ENCODE data around the gene TMEM8B. TPM values are rescaled to one million over a fixed set of nuclear protein-coding genes. Genes with fewer than 3 reads are reported as not detected.

The TMEM8B gene
- polyA plus RNA-seq, 4 donors, result 26.0 to 31.8 (median 30.0) TPM

Other genes with a start within 250 kb of the TMEM8B start
- 10 to 100 TPM; 34.4 to 44.0 (median 38.9) TPM for gene TESK1, start 224.0 kb upstream of the TMEM8B start, polyA plus RNA-seq (ENCODE audit: insufficient read length in 4 of 4)
- 1 to 10 TPM; 2.5 to 3.3 (median 2.7) TPM for gene CD72, start 210.8 kb upstream of the TMEM8B start, polyA plus RNA-seq (ENCODE audit: insufficient read length in 4 of 4)
- under 1 TPM; 0.28 to 0.43 (median 0.35) TPM for gene SIT1, start 178.3 kb upstream of the TMEM8B start, polyA plus RNA-seq (ENCODE audit: insufficient read length in 4 of 4)
- not detected for gene RMRP, start 171.2 kb upstream of the TMEM8B start, polyA plus RNA-seq (ENCODE audit: insufficient read length in 4 of 4)
- gene CCDC107, start 170.9 kb upstream of the TMEM8B start, polyA plus RNA-seq (ENCODE audit: insufficient read length in 4 of 4), result 10 to 100 TPM; 13.9 to 21.9 (median 17.4) TPM
- gene ARHGEF39, start 164.0 kb upstream of the TMEM8B start, polyA plus RNA-seq (ENCODE audit: insufficient read length in 4 of 4), result 1 to 10 TPM; 8.8 to 9.9 (median 9.2) TPM
- gene CA9, start 155.3 kb upstream of the TMEM8B start, polyA plus RNA-seq (ENCODE audit: insufficient read length in 4 of 4), result under 1 TPM in 3 of 4 donors, not detected in 1; 0.20 to 0.61 (median 0.60) TPM
- gene TPM2, start 139.3 kb upstream of the TMEM8B start, polyA plus RNA-seq (ENCODE audit: insufficient read length in 4 of 4), result 100 to 1,000 TPM; 128 to 170 (median 161) TPM
- gene TLN1, start 97.0 kb upstream of the TMEM8B start, polyA plus RNA-seq (ENCODE audit: insufficient read length in 4 of 4), result 100 to 1,000 TPM; 125 to 176 (median 153) TPM
- 10 to 100 TPM; 38.2 to 47.9 (median 40.8) TPM for gene CREB3, start 96.6 kb upstream of the TMEM8B start, polyA plus RNA-seq (ENCODE audit: insufficient read length in 4 of 4)
- gene GBA2, start 80.0 kb upstream of the TMEM8B start, polyA plus RNA-seq (ENCODE audit: insufficient read length in 4 of 4), result 100 to 1,000 TPM in 2 of 4 donors, 10 to 100 TPM in 2; 97.9 to 118 (median 103) TPM
- gene RGP1, start 79.9 kb upstream of the TMEM8B start, polyA plus RNA-seq (ENCODE audit: insufficient read length in 4 of 4), result 10 to 100 TPM; 28.2 to 30.4 (median 28.7) TPM
- gene MSMP, start 75.0 kb upstream of the TMEM8B start, polyA plus RNA-seq (ENCODE audit: insufficient read length in 4 of 4), result 1 to 10 TPM in 1 of 4 donors, not detected in 3; 2.2 TPM
- 10 to 100 TPM; 24.4 to 28.1 (median 26.0) TPM for gene NPR2, start 37.6 kb upstream of the TMEM8B start, polyA plus RNA-seq (ENCODE audit: insufficient read length in 4 of 4)
- 1 to 10 TPM; 4.7 to 6.7 (median 5.4) TPM for gene SPAG8, start 17.0 kb upstream of the TMEM8B start, polyA plus RNA-seq (ENCODE audit: insufficient read length in 4 of 4)
- 10 to 100 TPM; 53.7 to 66.4 (median 60.5) TPM for gene HINT2, start 14.2 kb upstream of the TMEM8B start, polyA plus RNA-seq (ENCODE audit: insufficient read length in 4 of 4)
- under 1 TPM in 3 of 4 donors, not detected in 1; 0.10 to 0.16 (median 0.13) TPM for gene FAM221B, start 496 bp upstream of the TMEM8B start, polyA plus RNA-seq (ENCODE audit: insufficient read length in 4 of 4)
- gene OR13J1, start 41.2 kb downstream of the TMEM8B start, polyA plus RNA-seq (ENCODE audit: insufficient read length in 4 of 4), result under 1 TPM in 1 of 4 donors, not detected in 3; 0.04 TPM
- gene HRCT1, start 77.0 kb downstream of the TMEM8B start, polyA plus RNA-seq (ENCODE audit: insufficient read length in 4 of 4), result under 1 TPM in 3 of 4 donors, not detected in 1; 0.35 to 0.60 (median 0.43) TPM
- 1 to 10 TPM; 1.3 to 1.6 (median 1.6) TPM for gene SPAAR, start 80.3 kb downstream of the TMEM8B start, polyA plus RNA-seq (ENCODE audit: insufficient read length in 4 of 4)
- gene OR2S2, start 128.9 kb downstream of the TMEM8B start, polyA plus RNA-seq (ENCODE audit: insufficient read length in 4 of 4), result not detected
- 10 to 100 TPM; 28.3 to 34.0 (median 32.5) TPM for gene RECK, start 207.7 kb downstream of the TMEM8B start, polyA plus RNA-seq (ENCODE audit: insufficient read length in 4 of 4)

Data from right renal pelvis (tissue), 4 donors.